SIG-M5 (cell line): ENCODE measurements around the gene RIIAD1.
"Not testable (repeated sequence)": the region's sequence is repeated elsewhere in the genome, so short reads cannot be mapped to it uniquely, and the experiment has no call there.

ENCODE experiments used
- DNase-seq: peaks from one replicate; lab custom pipeline; 2025; lab: John Stamatoyannopoulos, UW

Gene RIIAD1

GRCh38 chr1:151711044-151711800 is 10.1 kb upstream of the RIIAD1 start:
- no peak for DNase-seq

DNA sequence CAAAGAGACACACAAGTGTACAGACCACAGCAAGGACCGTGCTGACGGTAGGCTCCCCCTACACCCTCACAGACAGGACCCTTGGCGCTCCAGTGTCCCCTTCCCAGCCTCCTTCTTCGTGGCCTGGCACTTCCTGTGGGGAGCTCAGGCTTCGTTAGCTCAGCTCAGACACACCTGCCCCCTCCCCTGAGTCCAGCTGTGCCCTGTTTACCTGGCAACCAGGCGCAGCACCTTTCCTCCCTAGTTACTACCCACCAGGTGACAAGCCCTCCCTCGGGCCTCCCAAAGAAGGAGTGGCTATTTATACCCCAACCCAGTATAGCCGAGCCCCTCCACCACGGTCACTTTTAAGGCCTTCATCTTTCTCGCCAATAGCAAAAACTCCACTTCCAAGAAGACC is 9.4 kb upstream of the RIIAD1 start:
- DNase-seq: no peak

GRCh38 chr1:151713044-151713443 is 8.3 kb upstream of the RIIAD1 start:
- DNase-seq: no peak

- no peak for DNase-seq
These were observed 7.4 kb upstream of the RIIAD1 start for GRCh38 chr1:151713874-151714273.

DNA sequence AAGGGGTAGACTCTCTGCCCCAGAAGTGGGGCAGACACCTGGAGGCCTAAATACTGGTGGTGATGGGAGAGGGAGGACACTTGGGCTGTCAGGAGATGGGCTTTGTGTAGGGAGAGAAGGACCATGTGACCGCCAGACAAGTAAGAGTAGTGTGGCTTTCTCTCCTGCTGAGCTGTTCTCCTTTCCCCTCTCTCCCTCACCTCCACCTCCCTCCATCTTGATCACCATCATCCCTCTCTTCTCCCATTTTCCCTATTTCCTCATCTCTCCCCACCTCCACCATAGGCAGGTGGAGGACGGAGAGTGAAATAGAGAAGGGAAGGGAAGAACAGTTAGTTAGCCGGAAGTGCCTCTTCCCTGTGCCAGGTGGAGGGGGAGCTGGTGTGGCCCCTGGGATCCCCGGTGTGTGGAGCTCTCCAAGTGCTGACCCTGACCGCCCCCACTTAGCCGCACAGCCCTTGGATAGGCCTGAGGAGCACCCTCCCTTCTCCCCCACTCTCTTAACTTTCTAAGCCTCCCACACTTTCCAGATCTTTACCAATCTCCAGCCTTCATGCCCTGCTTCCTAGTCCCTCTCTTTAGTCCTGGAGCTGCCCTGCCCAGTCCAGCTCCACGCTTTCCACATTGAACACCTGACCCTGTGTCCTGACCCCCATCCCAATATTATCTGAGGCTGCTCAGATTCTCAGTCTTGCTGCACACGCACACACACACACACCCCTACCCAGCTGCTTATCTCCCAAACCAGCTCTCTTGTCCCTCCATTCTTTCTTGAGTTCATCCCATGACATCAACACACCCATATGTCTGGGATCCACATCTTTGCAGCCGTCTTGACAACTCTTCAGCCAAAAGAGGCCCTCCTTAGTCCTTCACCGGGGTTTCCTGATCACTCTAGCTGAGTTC is 6.2 kb upstream of the RIIAD1 start:
- DNase-seq: no peak

GRCh38 chr1:151715726-151716404 is 5.5 kb upstream of the RIIAD1 start:
- no peak for DNase-seq

DNA sequence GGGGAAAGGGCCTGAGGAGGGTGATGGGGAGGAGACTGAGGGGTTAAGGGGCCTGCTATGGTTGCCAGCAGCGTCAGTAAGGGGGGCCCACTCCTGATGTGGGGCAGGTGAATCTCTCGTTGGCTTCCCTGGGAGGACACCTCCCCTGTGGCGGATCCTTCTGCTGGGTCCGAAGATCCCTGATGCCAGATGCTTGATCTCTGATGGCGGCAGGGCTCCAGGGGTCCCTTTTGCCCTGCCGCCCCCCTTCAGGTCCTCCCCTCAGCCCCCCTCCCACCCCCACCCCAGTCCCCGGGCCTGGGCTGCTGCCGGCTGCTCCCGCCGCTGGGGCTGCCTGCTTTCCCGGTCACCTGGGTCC is 4.9 kb upstream of the RIIAD1 start:
- no peak for DNase-seq

DNA sequence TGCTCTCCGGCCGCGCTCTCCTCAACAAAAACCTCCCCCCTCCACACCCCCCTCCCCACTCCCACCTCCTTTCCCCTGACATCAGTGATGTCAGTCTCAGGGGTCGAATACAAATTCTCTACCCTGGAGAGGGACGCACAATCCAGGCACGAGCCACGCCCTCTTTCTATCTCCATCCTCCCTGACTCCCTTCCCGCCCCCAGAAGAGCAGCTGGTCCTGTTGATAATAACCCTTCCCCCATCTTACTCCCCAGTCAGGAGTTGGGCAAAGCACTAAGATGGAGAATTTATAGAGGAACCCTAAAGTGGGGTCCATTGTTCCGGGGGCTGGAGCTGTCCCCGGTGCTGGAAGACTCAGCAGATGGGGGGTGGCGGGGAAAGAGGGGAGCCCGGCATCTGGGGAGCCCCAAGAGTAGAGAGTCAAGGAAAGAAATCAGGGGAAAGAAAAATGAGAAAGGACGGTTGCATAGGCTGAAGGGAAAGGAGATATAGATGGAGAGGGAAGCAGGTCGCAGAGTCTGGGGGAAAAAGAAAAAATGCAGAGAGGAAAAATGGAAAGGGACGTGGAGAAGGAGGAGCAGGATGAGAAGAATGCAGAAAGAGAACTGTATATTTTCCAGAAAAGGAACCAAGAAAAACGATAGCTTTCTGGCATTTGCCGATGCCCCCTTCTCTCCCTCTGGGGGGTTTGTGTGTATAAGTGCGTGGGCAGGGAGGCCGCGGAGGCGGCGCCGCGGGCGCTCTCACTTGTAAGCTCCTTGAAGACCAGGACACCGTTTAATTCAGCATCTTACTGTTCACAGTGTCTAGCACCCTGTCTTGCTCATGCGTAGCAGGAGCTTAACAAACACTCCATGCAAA is 4.3 kb upstream of the RIIAD1 start, which contains the start of gene CELF3:
CELF3 (minus strand) TSS at position 33 of the 861 bp plus-strand sequence. CDS start 783 bp downstream, outside the sequence.
- DNase-seq: no peak

- no peak for DNase-seq
These were observed 3.3 kb upstream of the RIIAD1 start for GRCh38 chr1:151718011-151718431.

- DNase-seq: no peak
These were observed 2.7 kb upstream of the RIIAD1 start for GRCh38 chr1:151718666-151719065.

DNA sequence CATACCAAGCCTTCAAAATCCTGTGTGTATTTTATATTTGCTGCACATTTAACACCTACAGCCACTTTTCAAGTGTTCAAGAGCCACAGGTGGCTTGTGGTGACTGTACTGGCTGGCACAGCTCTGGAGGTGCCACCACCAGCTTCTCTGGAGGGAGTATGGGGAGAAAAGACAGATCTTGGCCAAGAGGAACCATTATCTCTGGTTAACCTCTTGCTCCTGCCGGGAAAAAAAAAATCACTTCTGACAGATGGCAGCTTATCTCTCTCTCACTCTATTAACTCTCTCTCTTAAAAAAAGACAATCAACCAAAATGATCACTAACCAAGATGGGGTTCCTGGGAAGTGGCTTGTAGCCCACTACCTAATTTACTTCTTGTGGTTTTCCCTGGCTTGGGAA is 1.2 kb upstream of the RIIAD1 start:
- no peak for DNase-seq

DNA sequence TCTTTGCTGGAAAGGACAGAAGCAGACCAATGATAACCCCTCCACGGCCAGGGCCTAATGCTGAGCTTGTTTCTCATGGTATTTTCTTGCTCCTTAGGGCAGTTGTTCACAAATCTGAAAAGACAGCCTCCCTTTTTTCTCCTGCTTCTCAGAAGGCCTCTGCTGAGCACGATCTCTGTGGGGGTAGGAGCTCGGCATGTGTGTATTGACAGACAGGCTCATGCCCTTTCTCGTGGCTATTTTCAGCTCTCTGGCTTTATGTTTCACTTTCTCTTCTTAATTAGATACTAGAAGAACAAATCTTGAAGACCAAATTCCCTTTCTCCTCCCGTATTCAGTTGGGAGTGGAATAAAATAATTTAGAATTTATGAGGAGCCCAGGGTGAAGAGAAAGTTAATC is 768 bp upstream of the RIIAD1 start:
- no peak for DNase-seq

- DNase-seq: no peak
These were observed 627 bp downstream of the RIIAD1 start for GRCh38 chr1:151721788-151722510.

GRCh38 chr1:151723726-151724370 is 2.5 kb downstream of the RIIAD1 start:
- DNase-seq: no peak

- DNase-seq: no peak
These were observed 7.1 kb downstream of the RIIAD1 start for GRCh38 chr1:151728151-151729054.

DNA sequence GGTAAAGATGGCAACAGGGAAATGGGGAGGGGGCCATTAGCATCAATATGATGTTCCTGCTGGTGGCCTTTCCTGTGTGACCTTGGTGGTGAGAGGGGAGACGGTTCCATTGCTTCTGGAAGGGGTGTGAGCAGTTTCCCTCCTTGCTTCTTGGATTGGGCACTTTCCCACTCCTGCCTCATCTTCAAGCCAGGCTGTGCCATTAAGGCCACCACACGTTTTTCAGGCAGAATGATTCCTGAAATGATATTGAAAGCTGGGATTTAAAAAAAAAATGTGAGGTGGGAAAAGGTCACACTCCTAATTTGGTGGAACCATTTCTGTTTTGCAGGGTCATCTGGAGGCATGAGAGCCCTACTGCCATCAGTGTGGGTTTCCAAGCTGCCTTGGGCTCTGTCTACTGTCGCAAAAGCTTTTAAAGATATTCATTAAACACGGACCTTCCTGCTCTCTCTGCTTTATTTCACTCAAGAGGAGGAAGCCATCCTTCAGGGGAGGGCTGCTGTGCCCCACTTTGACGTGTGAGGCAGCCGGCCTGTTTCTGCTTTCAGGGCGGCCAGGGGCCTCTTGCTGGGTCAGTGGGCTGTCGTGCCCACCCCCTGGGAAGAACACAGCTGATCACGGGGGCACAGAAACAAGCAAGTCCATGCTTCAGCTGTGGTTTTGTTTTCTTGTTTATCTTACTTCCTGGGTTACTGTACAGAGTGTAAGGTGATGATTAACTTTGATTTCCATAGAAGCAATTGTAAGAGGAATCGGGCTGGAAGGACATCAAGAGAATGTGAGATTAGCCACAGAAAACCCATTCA is 8.0 kb downstream of the RIIAD1 start:
- no peak for DNase-seq

DNA sequence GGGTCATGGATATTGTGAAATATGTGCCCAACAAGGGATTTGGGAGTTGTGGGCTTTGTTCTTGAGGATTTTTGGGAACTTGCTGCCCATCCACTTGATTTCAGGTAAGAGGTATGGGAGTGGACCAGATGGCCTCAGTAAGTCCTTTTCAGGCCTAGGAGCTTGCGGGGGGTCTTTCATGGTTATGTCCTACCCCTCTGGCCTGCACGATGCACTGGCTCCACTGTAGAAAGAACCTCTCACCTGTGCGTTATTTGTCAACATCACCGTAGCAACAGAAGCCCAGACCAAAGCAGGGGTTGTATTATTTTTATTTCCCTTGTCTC is 8.6 kb downstream of the RIIAD1 start:
- no peak for DNase-seq

- DNase-seq: no peak
These were observed 11.8 kb downstream of the RIIAD1 start for GRCh38 chr1:151733126-151733525.

DNA sequence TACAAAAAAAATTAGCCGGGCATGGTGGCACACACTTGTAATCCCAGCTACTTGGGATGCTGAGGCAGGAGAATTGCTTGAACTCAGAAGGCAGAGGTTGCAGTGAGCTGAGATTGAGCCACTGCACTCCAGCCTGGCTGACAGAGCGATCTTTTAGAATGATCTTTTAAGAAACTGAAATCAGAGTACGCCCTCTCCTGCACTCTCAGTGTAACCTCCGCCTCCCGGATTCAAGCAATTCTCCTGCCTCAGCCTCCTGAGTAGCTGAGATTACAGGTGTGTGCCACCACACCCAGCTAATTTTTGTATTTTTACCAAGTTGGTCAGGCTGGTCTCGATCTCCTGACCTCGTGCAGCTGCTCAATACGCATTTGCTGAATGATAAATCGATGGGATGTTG is 12.7 kb downstream of the RIIAD1 start:
- DNase-seq: not testable (repeated sequence)
